Stimulated activated CD4-positive, alpha-beta T cell treated with anti-CD3 and anti-CD28 coated beads, Interleukin-1b, Interleukin-23, amount 100 ng/mL, for 4 hours (primary cell): Measurements from ENCODE around the gene CRAMP1.
"Not testable (repeated sequence)": the region's sequence is repeated elsewhere in the genome, so short reads cannot be mapped to it uniquely, and the experiment has no call there.

ENCODE experiments used
- DNase-seq, 2 donors: peaks; one replicate each; pipeline ENCODE4 v3.0.0-alpha.2; 2020; ENCODE audit warnings: low read depth in 2 of 2

The CRAMP1 gene, protein sequence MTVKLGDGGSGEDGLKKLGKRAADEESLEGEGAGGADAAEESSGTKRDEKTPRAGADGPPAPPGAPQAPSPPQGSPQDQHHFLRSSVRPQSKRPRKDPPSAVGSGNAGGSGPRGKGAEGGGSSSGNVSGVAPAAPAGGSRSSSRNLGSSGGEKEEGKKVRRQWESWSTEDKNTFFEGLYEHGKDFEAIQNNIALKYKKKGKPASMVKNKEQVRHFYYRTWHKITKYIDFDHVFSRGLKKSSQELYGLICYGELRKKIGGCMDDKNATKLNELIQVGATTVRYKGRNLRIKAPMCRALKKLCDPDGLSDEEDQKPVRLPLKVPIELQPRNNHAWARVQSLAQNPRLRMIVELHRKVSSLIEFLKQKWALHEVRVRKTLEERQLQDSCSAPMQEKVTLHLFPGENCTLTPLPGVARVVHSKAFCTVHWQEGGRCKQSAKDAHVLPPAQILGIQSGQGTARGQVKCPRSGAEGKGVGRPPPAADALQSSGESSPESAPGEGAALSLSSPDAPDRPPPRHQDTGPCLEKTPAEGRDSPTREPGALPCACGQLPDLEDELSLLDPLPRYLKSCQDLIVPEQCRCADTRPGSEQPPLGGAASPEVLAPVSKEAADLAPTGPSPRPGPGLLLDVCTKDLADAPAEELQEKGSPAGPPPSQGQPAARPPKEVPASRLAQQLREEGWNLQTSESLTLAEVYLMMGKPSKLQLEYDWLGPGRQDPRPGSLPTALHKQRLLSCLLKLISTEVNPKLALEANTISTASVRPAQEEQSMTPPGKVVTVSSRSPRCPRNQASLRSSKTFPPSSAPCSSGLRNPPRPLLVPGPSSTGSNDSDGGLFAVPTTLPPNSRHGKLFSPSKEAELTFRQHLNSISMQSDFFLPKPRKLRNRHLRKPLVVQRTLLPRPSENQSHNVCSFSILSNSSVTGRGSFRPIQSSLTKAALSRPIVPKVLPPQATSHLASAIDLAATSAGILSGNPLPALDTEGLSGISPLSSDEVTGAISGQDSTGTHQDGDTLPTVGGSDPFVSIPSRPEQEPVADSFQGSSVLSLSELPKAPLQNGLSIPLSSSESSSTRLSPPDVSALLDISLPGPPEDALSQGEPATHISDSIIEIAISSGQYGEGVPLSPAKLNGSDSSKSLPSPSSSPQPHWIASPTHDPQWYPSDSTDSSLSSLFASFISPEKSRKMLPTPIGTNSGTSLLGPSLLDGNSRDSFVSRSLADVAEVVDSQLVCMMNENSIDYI (N-terminal part only)

DNA sequence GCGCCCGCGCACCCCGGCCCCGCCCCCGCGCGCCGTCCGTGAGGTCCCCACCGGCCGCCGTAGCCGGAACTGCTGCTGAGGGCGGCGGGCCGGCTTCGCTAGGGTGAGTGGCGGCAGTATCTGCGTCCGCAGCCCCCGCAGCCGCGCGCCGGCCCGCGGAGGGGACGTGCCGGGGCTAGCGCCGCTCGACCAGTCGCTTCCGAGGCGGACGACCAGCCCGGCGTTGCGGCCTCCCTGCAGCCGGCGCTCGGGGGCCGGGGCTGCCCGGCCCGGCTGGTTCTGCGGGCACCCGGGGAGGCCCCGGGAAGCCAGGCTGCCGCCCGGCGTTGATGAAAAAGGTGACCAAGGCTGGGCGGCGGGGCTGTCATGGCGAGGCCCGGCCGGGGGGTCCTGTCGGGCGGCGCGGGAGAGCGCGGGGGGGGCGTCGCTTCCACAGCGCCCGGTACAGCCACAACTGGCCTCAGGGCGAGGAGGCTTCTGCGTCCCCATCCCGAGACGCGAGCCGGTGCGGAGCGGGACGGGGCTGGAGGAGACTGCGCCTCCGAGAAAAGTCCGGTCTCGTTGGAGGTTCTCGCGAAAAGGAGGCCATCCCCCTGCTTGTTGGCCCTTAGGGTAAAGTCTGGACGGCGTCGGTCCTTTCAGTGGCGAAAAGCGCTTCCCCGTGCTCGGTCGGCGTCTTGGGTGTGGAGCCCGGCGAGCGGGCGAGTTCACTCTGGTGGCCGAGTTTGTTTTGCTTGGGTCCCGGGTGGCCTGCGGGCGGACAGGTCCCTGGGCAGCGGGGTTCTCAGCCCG lies at the start of gene CRAMP1:
Gene CRAMP1, plus strand, starts transcription at position 41 of the 792 bp plus-strand sequence. CDS start 2,280 bp downstream, outside the sequence.
- no peak for DNase-seq

DNA sequence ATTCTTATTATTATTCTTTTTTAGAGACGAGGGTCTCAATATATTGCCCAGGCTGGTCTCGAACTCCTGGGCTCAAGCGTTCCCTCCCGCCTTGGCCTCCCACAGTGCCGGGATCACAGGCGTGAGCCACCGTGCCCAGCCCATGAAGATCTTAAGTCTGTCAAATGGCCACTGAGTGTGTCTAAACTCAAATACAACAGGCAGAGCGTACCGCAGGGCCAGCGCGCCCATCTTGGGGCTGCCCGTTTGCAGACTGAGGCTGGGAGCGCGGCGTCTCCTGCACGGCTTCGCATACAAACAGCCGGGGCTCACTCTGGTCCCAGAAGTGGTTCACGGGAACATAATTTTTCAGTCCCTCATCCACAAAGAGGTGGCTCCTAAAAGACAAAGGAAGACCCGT lies 48.4 kb upstream of the CRAMP1 start:
- DNase-seq = no peak

DNA sequence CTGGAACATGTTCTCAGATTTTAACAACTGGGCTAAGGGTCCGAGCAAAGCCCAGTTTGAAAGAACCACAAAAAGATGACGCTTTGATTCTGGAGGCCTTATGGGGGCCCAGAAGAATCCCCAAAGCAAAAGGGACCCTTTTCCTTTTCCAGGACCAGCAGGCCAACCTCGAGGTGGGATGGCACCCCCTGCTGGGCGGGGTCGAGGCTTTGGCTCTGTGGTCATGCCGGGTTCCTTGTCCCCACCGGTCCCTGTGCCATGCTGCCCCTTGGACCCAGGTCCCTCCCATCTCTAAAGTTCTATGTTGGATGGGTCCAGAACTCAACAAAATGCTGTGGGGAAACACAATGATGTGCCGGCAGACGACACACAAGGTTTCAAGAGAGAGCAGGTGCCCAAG lies 47.8 kb upstream of the CRAMP1 start:
- DNase-seq = no peak

DNA sequence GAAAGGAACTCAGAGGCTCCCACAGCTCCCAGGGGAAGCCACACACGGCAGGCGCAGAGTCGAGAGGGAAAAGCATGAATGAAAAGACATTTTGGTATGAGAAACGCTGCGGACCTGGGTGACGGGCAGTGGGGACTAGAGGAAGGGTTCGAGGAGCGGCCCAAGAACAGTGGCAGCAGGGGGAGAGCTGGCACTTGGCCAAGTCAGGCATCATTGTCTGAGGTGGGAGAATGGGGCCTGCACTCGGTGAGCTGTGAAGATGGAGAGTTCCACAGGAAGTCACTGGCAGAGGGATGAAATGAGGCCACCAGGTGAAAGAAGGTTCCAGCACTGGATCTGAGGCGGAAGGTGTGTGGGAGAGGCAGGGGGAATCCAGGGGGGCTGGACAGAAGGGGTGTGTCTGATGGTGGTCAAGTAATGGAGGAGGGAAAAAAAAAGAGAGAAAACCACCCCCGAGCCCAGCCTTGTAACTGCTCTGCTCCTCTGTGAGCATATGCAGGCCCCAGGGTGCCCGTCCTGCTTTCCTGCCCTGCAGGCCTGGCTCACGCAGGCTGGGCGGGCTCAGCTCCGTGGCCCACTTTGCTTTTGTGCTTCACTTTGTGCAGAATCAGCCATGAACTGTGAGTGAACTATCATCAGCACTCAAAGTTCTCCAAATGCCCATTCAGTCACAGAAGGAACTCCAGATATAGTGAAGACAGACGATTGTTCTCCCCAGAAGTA lies 46.9 kb upstream of the CRAMP1 start:
- DNase-seq = no peak

DNA sequence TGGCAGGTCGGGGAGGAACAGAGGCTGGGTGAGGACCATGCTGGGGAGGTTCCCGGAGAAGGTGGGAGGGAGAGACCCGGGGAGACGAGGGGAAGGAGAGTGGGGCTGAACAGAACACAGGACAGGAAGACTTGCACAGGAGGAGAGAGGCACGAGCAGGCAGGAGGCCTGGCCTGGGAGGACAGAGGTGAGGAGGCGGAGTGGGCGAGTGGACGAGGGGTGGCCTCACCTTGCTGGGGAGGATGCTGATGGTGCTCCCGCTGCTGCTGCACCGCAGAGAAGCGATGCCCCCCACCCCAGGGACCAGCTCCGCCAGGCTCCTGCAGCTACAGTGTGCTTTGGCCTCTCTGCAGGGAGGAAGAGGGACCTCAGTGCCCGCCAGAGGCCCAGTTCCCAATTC lies 44.2 kb upstream of the CRAMP1 start:
- DNase-seq = no peak

DNA sequence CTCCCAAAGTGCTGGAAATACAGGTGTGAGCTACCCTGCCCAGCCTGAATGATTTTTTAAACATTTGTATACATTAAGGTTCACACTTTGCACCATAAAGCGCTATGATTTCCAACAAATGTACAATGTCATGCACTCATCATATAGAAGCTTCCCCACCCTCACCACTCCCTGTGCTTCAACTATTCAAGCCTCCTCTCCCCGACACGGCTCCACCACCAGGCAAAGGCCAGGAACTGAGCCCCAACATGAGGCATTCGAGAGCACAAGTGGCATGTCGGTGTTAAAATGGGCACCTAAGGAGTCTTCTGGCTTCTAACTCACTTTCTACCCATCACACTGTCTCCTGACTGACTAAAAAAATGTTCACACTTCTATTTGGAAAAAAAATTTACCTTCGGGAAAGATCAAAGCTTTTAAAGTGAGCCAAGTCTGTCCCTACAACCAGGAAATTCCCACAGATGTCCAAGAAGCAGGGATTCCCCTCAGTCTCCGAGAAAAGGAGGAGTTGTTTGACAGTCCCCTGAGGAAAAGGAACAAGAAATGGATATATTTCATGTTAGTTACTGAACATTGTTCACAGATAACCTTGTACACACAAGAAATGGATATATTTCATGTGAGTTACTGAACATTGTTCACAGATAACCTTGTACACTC lies 41.0 kb upstream of the CRAMP1 start:
- no peak for DNase-seq

DNA sequence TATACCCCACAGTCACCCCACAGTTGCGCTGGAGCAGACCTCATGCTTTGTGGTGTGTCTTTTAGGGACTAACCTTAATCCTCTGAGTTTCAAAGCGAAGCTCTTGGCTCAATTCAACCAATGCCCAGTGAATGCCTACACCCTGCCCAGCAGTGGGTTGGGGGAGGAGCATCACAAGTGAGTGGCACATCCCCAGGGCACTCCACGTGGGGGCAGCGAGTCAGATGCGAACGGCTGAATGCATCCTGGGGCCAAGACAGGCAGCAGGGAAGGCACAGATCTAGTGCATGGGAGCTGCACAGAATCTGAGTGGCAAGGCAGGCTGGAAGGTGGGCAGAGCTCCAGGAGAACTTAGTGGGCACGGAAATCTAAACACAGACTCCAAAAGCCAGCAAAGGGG lies 39.5 kb upstream of the CRAMP1 start:
- no peak for DNase-seq

DNA sequence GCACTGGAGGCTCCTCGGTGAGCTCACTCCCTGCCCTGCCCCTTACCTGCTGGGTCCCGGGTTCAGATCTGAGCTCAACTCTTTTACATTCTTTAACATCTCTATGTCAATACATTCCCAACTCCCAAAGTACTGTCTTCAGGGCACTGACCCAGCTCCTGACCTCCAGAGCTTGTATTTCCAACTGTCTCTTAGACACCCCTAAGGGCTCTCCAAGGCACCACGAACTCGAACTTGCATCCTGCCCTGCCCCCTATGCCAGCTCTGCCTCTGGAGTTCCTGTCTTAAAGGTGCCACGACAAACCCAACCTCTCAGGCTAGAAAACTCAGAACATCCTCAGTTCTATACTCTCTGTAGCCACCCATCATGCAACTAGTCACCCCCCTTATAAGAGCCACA lies 38.9 kb upstream of the CRAMP1 start:
- DNase-seq = no peak

DNA sequence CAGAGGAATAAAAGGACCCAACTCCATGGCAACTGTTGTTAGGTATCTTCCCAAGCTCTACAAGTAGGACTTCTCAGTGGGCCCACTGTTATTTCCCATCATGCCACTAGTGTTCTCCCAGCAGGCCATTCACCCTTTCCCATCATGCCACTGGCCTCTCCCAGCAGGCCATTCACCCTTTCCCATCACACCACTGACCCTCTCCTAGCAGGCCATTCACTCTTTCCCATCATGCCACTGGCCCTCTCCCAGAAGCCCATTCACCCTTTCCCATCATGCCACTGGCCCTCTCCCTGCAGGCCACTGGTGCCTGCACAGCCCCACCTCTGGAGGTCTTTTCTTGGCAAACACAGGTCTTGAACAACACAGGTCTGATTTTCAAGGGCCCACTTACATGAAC lies 36.6 kb upstream of the CRAMP1 start:
- DNase-seq = no peak

DNA sequence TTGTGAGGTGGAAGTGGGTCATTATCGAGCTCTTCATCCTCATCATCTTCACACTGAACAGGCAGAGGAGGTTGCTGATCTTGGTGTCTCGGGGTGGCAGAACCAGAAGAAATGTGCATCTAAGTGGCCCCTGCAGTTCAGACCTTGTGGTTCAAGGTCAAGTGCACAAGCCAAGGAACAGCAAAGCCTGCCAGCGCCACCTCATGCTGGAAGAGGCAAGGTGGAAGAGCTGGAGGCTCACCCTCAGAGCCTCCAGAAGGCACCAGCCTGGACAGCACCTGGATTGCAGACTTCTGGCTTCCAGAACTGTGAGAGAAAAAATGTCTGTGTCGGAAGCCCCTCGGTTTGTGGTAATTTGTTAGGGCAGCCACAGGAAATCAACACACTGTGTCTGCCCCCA lies 32.9 kb upstream of the CRAMP1 start:
- DNase-seq = no peak

DNA sequence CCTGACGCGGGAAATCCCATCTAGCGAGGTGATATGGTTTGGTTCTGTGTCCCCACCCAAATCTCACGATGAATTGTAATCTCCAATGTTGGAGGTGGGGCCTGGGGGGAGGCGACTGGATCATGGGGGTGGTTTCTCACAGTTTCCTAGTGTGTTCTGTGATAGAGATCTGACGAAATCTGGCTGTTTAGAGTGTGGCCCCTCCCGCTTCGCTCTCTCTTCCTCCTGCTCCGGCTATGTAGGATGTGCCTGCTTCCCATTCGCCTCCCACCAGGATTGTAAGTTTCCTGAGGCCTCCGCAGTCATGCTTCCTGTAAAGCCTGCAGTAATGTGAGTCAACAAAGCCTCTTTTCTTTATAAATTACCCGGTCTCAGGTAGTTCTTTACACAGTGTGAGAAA lies 31.9 kb upstream of the CRAMP1 start:
- DNase-seq = no peak

DNA sequence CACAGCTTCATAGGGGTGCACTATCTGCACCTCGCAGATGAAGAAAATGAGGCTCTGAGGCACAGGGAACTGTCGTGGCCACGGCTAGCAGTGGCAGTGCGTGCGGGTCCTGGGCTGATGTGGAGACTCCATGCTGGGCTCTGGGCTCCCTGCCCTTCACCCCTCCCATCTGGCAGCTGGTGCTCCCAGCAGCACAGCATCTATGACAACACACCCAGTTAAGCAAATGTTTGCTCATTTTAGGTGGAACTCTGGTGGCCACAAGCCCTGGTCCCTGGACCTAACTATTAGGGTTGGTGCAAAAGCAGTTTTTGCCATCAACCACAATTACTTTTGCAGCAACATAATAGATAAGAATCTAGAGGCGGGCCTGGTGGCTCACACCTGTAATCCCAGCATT lies 31.2 kb upstream of the CRAMP1 start:
- no peak for DNase-seq

DNA sequence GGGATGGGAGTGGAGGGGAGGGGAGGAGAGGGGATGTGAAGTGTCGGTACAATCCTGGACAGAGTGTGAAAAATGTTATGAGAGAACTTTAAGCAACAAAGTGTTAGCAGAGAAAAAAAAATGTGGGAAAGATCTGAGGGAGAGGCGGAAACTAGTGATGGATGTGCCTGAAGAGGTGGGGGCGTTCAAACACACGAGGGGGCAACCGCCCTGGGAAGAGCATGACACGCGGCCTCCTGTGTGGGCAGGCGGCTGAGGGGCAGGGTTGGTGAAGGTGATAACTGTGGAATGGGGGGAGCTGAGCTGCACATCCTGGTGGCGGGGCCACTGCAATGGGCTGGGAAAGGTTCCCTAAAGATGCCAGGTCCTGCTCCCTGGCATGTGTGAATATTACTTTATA lies 30.4 kb upstream of the CRAMP1 start:
- no peak for DNase-seq

DNA sequence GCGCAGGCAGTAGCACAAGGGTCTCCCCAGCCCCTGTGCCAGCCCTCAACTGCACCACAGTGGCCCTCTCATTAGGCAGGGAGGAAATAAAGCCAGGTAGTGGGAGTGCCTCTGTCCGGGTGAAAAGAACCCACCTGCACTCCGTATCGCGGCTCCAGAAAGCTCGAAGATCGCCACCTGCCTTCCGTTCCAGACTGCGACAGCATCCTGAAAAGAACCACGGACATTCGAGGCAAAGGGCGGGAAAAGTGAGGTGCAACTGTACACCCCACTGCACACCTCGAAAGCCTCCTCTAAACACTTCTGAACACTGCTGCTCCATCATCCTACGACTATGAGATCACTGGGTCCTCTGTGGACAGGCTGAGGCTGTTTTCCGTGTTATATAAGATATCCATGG lies 29.0 kb upstream of the CRAMP1 start:
- no peak for DNase-seq

DNA sequence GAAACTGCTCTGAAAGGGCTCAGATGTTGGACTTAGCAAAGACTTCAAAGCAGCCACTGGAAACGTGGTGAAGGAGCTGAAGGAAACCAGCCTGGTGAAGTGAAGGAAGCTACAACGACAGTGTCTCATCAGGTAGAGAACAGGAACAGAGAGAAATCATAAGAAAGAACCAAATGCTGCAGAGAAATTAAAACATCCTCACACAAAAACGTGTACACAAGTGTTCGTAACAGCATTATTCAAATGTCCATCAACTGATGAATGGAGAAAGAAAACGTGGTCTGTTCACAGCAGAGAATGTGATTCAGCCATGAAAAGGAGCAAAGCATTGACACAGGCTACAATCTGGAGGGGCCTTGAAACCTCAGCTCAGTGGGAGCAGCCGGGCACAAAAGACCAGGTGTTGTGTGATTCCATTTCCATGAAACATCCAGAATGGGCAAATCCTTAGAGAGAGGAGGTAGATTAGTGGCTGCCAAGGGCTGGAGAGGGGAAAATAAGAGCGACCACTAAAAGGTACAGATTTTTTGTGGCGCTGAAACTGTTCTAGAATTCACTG lies 27.2 kb upstream of the CRAMP1 start:
- DNase-seq = no peak

DNA sequence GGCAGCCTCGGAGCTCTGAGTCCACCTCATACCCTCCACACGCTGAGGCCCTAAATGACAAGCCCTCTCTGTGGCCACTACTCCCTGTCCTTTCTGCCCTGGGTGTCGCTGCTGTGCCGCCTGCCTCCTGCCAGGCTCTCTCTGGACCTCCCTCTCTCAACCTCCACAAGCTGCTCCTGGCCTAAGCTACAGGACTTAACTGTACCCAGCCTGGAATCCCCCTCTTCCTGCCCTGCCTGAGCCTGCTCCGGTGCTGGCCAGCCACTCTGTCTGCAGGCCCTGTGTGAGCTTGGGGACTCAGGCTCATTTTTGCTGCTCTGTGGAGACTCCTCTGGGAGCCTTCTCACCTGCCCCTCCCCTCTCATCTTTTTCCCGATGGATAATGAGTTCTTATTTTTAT lies 21.8 kb upstream of the CRAMP1 start:
- no peak for DNase-seq

DNA sequence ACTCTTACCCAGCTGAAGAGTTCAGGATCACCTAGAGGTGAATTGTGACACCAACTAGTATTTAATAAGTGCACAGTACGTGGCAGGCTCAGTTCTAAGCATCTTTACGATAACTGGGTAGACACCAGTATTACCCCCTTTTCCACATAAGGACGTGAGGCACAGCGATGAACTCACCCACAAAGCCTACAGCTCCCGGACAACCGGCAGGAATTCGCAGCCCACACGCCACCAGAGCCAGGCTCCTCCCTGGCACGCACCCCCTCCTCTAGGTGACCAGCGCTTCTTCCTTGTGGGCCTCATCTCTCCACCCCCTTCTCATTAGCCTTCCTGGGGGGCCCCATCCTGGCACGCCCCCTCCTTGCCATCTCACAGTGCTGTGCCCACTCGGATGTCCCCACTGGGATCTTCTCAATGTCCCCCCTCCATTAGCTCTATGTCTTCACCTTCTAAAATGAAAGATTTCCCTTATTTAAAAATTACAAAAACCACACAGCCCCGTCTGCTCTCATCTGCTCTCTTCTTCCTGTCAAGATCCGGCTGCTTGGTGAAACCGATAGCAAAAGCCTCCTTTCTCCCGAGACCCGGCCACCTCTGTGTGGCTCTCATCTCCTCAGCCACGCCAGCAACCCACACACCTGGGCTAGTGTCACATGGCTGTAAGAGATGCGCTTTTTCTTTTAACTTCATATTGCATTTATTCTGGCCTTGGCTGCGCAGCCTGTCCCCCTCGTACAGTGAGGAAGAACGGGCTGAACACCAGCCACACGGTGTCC lies 21.0 kb upstream of the CRAMP1 start:
- no peak for DNase-seq

DNA sequence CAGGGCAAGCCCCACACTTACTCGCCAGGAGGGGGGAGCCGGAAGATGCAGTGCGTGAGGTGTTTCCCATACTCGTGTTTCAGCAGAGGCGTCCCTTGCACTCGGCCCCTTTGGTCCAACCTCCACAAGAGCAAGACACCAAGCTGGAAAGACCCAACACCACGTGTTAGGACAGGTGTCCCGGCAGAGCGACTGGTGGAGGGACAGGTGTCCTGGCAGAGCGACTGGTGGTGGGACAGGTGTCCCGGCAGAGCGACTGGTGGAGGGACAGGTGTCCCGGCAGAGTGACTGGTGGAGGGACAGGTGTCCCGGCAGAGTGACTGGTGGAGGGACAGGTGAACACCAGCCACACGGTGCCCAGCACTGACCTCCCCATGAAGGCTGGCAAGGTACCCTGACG lies 19.7 kb upstream of the CRAMP1 start:
- no peak for DNase-seq

DNA sequence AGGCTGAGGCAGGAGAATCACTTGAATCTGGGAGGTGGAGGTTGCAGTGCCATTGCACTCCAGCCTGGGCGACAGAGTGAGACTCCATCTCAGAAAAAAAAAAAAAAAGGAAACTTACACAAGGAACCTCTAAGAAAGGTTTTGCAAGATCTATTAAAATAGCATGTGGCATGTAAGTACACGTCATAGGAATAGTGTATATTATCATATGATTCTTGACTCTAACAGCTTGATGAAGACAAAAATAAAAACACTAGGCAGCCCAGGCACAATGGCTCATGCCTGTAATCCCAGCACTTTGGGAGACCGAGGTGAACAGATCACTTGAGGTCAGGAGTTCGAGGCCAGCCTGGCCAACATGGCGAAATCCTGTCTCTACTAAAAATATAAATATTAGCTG lies 16.6 kb upstream of the CRAMP1 start:
- not testable (repeated sequence) for DNase-seq
